ENCODE data around the gene OSBPL6. TPM values are rescaled to one million over a fixed set of nuclear protein-coding genes. Genes with fewer than 3 reads are reported as not detected.

OSBPL6 gene
- total RNA-seq, 1 experiment from 2014 or later: 2.1 TPM

DNA sequence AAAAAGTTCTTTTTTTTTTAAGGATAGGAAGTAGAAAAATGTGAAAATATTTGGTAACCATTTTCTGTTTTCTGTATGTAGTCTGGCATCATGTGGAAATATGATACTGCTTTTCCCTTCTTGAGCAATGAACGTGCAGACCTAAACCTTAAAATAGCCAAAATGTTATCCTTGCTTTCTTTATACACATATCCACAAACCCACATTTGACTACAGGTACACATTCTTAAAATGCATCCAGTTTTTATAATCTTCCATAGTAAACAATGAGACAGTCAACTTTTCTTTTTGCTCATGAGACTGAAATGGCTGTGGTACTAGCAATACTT, 90.9 kb downstream of the OSBPL6 start:
- TF ChIP-seq, protein P1, sequence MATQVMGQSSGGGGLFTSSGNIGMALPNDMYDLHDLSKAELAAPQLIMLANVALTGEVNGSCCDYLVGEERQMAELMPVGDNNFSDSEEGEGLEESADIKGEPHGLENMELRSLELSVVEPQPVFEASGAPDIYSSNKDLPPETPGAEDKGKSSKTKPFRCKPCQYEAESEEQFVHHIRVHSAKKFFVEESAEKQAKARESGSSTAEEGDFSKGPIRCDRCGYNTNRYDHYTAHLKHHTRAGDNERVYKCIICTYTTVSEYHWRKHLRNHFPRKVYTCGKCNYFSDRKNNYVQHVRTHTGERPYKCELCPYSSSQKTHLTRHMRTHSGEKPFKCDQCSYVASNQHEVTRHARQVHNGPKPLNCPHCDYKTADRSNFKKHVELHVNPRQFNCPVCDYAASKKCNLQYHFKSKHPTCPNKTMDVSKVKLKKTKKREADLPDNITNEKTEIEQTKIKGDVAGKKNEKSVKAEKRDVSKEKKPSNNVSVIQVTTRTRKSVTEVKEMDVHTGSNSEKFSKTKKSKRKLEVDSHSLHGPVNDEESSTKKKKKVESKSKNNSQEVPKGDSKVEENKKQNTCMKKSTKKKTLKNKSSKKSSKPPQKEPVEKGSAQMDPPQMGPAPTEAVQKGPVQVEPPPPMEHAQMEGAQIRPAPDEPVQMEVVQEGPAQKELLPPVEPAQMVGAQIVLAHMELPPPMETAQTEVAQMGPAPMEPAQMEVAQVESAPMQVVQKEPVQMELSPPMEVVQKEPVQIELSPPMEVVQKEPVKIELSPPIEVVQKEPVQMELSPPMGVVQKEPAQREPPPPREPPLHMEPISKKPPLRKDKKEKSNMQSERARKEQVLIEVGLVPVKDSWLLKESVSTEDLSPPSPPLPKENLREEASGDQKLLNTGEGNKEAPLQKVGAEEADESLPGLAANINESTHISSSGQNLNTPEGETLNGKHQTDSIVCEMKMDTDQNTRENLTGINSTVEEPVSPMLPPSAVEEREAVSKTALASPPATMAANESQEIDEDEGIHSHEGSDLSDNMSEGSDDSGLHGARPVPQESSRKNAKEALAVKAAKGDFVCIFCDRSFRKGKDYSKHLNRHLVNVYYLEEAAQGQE (IDR thresholded peaks at IDR 0.05; ENCODE audit: insufficient read depth in 1 of 2, low read depth in 2 of 2, low read length in 1 of 2): no peak
- no peak for TF ChIP-seq TCF7L2 (IDR thresholded peaks at IDR 0.05; ENCODE audit: low read depth, low read length)
- no peak for TF ChIP-seq SIN3A (IDR thresholded peaks at IDR 0.05; ENCODE audit: borderline replicate concordance, insufficient read depth, low read depth, low read length)
- no peak for TF ChIP-seq POLR2AphosphoS5 (IDR thresholded peaks at IDR 0.05; ENCODE audit: low read depth, low read length)
- TF ChIP-seq, protein P2, sequence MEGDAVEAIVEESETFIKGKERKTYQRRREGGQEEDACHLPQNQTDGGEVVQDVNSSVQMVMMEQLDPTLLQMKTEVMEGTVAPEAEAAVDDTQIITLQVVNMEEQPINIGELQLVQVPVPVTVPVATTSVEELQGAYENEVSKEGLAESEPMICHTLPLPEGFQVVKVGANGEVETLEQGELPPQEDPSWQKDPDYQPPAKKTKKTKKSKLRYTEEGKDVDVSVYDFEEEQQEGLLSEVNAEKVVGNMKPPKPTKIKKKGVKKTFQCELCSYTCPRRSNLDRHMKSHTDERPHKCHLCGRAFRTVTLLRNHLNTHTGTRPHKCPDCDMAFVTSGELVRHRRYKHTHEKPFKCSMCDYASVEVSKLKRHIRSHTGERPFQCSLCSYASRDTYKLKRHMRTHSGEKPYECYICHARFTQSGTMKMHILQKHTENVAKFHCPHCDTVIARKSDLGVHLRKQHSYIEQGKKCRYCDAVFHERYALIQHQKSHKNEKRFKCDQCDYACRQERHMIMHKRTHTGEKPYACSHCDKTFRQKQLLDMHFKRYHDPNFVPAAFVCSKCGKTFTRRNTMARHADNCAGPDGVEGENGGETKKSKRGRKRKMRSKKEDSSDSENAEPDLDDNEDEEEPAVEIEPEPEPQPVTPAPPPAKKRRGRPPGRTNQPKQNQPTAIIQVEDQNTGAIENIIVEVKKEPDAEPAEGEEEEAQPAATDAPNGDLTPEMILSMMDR (IDR thresholded peaks at IDR 0.05): no peak
- Histone ChIP-seq H3K36me3 (ENCODE audit: control insufficient read depth, insufficient read depth, low read length) (no peaks in the 10 kb centered on the region), H3K9me3 (ENCODE audit: control insufficient read depth, insufficient read depth, low read depth, low read length) (no peaks in the 10 kb centered on the region), H3K27ac (ENCODE audit: low read length) (no peak overlapping the region), H3K27me3 (ENCODE audit: control insufficient read depth, insufficient read depth, low read length) (no peaks in the 10 kb centered on the region), H3K4me1 (ENCODE audit: control insufficient read depth, insufficient read depth, low read length) (no peaks in the 10 kb centered on the region), H3K4me3 (ENCODE audit: low read depth in 2 of 2, low read length in 2 of 2) (no peak overlapping the region)
- DNase-seq (ENCODE audit: low read depth, low spot score): no peak
- BruUV-seq (replicated peaks): no TSS peak
- intact Hi-C loops (cut with micrococcal nuclease; ENCODE audit: unreplicated experiment) (no loop called here), in situ Hi-C loops (cut with HindIII; ENCODE audit: low pct_unique_long_range_greater_than_20kb, low sequenced_read_pairs) (no loop called here)
- POLR2A ChIA-PET: no interaction called here
- CTCF ChIA-PET: no interaction called here
- no peak for ATAC-seq

DNA sequence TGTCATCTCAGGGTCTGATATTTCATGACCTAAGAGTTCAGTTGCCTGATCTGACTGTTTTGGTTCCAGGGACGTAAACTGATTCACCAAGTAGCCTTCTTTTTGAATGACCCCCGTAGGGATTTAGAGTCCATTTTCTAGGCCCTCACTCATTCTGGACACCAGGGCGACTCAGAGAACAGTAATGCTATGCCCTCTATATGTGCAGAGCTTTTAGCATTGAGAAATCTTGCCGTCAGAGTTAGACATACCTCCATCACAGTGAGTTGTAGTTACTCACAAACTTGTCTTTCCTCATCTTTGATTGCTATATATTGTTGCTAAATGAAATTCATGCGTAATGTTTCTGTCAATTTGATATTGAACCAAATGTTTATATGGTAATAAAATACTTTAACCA, 92.3 kb downstream of the OSBPL6 start:
- ChIA-PET CTCF (no interaction called here), POLR2A (no interaction called here)
- in situ Hi-C loops (cut with HindIII; ENCODE audit: low pct_unique_long_range_greater_than_20kb, low sequenced_read_pairs): no loop called here
- H3K9me3 ChIP-seq (ENCODE audit: control insufficient read depth, insufficient read depth, low read depth, low read length): no peaks in the 10 kb centered on the region
- TF ChIP-seq SIN3A (IDR thresholded peaks at IDR 0.05; ENCODE audit: borderline replicate concordance, insufficient read depth, low read depth, low read length): no peak
- TF ChIP-seq TCF7L2 (IDR thresholded peaks at IDR 0.05; ENCODE audit: low read depth, low read length): no peak
- TF ChIP-seq, protein P1 (IDR thresholded peaks at IDR 0.05; ENCODE audit: insufficient read depth in 1 of 2, low read depth in 2 of 2, low read length in 1 of 2): no peak
- BruUV-seq (replicated peaks): no TSS peak
- no peaks in the 10 kb centered on the region for H3K27me3 ChIP-seq (ENCODE audit: control insufficient read depth, insufficient read depth, low read length)
- no peak overlapping the region for H3K27ac ChIP-seq (ENCODE audit: low read length)
- H3K4me1 ChIP-seq (ENCODE audit: control insufficient read depth, insufficient read depth, low read length): no peaks in the 10 kb centered on the region
- intact Hi-C loops (cut with micrococcal nuclease; ENCODE audit: unreplicated experiment): no loop called here
- no peak for ATAC-seq
- DNase-seq (ENCODE audit: low read depth, low spot score): no peak
- no peaks in the 10 kb centered on the region for H3K36me3 ChIP-seq (ENCODE audit: control insufficient read depth, insufficient read depth, low read length)
- no peak overlapping the region for H3K4me3 ChIP-seq (ENCODE audit: low read depth in 2 of 2, low read length in 2 of 2)

All from Panc1 (cell line).